KOPT-K1 (cell line): ENCODE results near the gene MLPH.

Experiments used
- H3K27ac ChIP-seq: fragments of 200-600 bp; sonication (generic); 2 replicates; pipeline ENCODE4 v1.5.1; 2016; ENCODE audit warnings: antibody characterized with exemption, mild to moderate bottlenecking, low read depth, low read length; ENCODE audit not compliant: poor library complexity, severe bottlenecking
- H3K36me3 ChIP-seq: fragments of 200-600 bp; sonication (generic); 2 replicates; pipeline ENCODE4 v1.5.1; 2017; ENCODE audit warnings: antibody characterized with exemption, mild to moderate bottlenecking, low read length, moderate library complexity; ENCODE audit not compliant: insufficient read depth
- H3K9me3 ChIP-seq: fragments of 200-600 bp; sonication (generic); 2 replicates; pipeline ENCODE4 v1.5.1; 2017; ENCODE audit warnings: antibody characterized with exemption, low read length, mild to moderate bottlenecking; ENCODE audit not compliant: insufficient read depth, poor library complexity, severe bottlenecking

Gene MLPH

GRCh38 chr2:237486819-237487448 is at the start of gene MLPH:
TSS of gene MLPH (plus strand) at chr2:237487251. CDS start at chr2:237493427, 6,176 bp downstream.
- peaks cover 19% of the 10 kb centered on the region for H3K9me3 ChIP-seq
- no peaks in the 10 kb centered on the region for H3K36me3 ChIP-seq
- H3K27ac ChIP-seq: no peak within 1 kb of the TSS

GRCh38 chr2:237437566-237437965 is 49.5 kb upstream of the MLPH start:
- no peaks in the 10 kb centered on the region for H3K36me3 ChIP-seq
- H3K27ac ChIP-seq: no peak overlapping the region
- no peaks in the 10 kb centered on the region for H3K9me3 ChIP-seq

- Histone ChIP-seq H3K27ac (no peak overlapping the region), H3K9me3 (no peaks in the 10 kb centered on the region), H3K36me3 (no peaks in the 10 kb centered on the region)
Observed at GRCh38 chr2:237438080-237438940, 48.7 kb upstream of the MLPH start.

- Histone ChIP-seq H3K9me3 (no peaks in the 10 kb centered on the region), H3K36me3 (no peaks in the 10 kb centered on the region), H3K27ac (no peak overlapping the region)
Observed at GRCh38 chr2:237440819-237441281, 46.2 kb upstream of the MLPH start.

GRCh38 chr2:237441605-237442274 is 45.3 kb upstream of the MLPH start:
- Histone ChIP-seq H3K27ac (no peak overlapping the region), H3K9me3 (no peaks in the 10 kb centered on the region), H3K36me3 (no peaks in the 10 kb centered on the region)

- Histone ChIP-seq H3K9me3 (no peaks in the 10 kb centered on the region), H3K27ac (no peak overlapping the region), H3K36me3 (no peaks in the 10 kb centered on the region)
Observed at GRCh38 chr2:237444071-237444470, 43.0 kb upstream of the MLPH start.

GRCh38 chr2:237445611-237446337 is 41.3 kb upstream of the MLPH start:
- Histone ChIP-seq H3K36me3 (no peaks in the 10 kb centered on the region), H3K9me3 (no peaks in the 10 kb centered on the region), H3K27ac (no peak overlapping the region)

GRCh38 chr2:237446338-237446665 is 40.7 kb upstream of the MLPH start:
- Histone ChIP-seq H3K27ac (no peak overlapping the region), H3K36me3 (no peaks in the 10 kb centered on the region), H3K9me3 (no peaks in the 10 kb centered on the region)

GRCh38 chr2:237447496-237447895 is 39.6 kb upstream of the MLPH start:
- no peak overlapping the region for H3K27ac ChIP-seq
- H3K36me3 ChIP-seq: no peaks in the 10 kb centered on the region
- H3K9me3 ChIP-seq: no peaks in the 10 kb centered on the region

- H3K27ac ChIP-seq: no peak overlapping the region
- H3K36me3 ChIP-seq: no peaks in the 10 kb centered on the region
- H3K9me3 ChIP-seq: no peaks in the 10 kb centered on the region
Observed at GRCh38 chr2:237448171-237448570, 38.9 kb upstream of the MLPH start.

GRCh38 chr2:237448626-237449025 is 38.4 kb upstream of the MLPH start:
- no peaks in the 10 kb centered on the region for H3K9me3 ChIP-seq
- H3K27ac ChIP-seq: no peak overlapping the region
- H3K36me3 ChIP-seq: no peaks in the 10 kb centered on the region

GRCh38 chr2:237449193-237449881 is 37.7 kb upstream of the MLPH start:
- H3K36me3 ChIP-seq: no peaks in the 10 kb centered on the region
- H3K27ac ChIP-seq: no peak overlapping the region
- peaks cover 4% of the 10 kb centered on the region for H3K9me3 ChIP-seq

GRCh38 chr2:237450108-237450507 is 36.9 kb upstream of the MLPH start:
- Histone ChIP-seq H3K9me3 (peaks cover 8% of the 10 kb centered on the region), H3K36me3 (no peaks in the 10 kb centered on the region), H3K27ac (no peak overlapping the region)

- no peak overlapping the region for H3K27ac ChIP-seq
- H3K36me3 ChIP-seq: no peaks in the 10 kb centered on the region
- peaks cover 8% of the 10 kb centered on the region for H3K9me3 ChIP-seq
Observed at GRCh38 chr2:237450583-237450982, 36.5 kb upstream of the MLPH start.
